Measurements from ENCODE around the gene SNAPIN. TPM values are rescaled to one million over a fixed set of nuclear protein-coding genes. Genes with fewer than 3 reads are reported as not detected.

Gene SNAPIN
- total RNA-seq, 1 experiment from 2014 or later = 39.1 TPM

- no TSS peak for BruUV-seq (replicated peaks)
- Histone ChIP-seq H2AFZ (ENCODE audit: low read depth, low read length, poor library complexity, severe bottlenecking) (no peak overlapping the region), H3K9ac (ENCODE audit: low read length) (peak overlapping the region; percentile 61), H3K4me2 (ENCODE audit: low read length) (peak overlapping the region; percentile 73), H4K20me1 (ENCODE audit: insufficient read depth) (no peaks in the 10 kb centered on the region), H3K4me1 (ENCODE audit: control insufficient read depth in 1 of 2, insufficient read depth in 2 of 2, low read length in 2 of 2) (peaks cover 50 to 72% of the 10 kb centered on the region in 2 experiments), H3K9me2 (ENCODE audit: insufficient read depth) (no peaks in the 10 kb centered on the region), H3K9me3 (ENCODE audit: control insufficient read depth in 1 of 2, insufficient read depth in 1 of 2, low read depth in 1 of 2, low read length in 2 of 2) (no peaks in the 10 kb centered on the region), H3K36me3 (ENCODE audit: control insufficient read depth in 1 of 2, insufficient read depth in 2 of 2, low read length in 2 of 2) (no peaks in the 10 kb centered on the region), H3K79me2 (ENCODE audit: insufficient read depth, low read length) (peaks cover 46% of the 10 kb centered on the region), H3K27ac (ENCODE audit: low read depth, low read length) (peak overlapping the region; percentile 79), H3K4me3 (replicated peaks in 1 of 2; ENCODE audit: low read depth in 1 of 2, low read length in 2 of 2) (peak overlapping the region; percentile 50 to 57), H3K27me3 (ENCODE audit: insufficient read depth, low read length) (no peaks in the 10 kb centered on the region)
- ChIA-PET CTCF (interaction anchor here (0.6 to 7.7 kb wide), 4 partner anchors 12 to 47 kb away, joined by 3 to 76 read pairs (median 20); partner anchors contain the start of genes S100A1 and S100A13), POLR2A (interaction anchor here (1.0 to 9.1 kb wide), 10 partner anchors 11 to 105 kb away, joined by 3 to 172 read pairs (median 6); partner anchors contain the start of genes CHTOP, S100A1, S100A13 and S100A4), RAD21 (ENCODE audit: low non-redundant PET in 1 of 2, low total read pairs in 2 of 2, uncharacterized antibody in 2 of 2, unreplicated experiment in 2 of 2) (interaction anchor here in 1 of 2 experiments (1.0 kb wide), 1 partner anchor 12 kb away, joined by 3 read pairs; the partner anchor contains the start of gene S100A13)
- ATAC-seq = no peak
- no peak for TF ChIP-seq SP1 (IDR thresholded peaks at IDR 0.05; ENCODE audit: low read depth)
- TF ChIP-seq, protein P1, sequence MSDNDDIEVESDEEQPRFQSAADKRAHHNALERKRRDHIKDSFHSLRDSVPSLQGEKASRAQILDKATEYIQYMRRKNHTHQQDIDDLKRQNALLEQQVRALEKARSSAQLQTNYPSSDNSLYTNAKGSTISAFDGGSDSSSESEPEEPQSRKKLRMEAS (IDR thresholded peaks at IDR 0.05) = no peak
- no peak for TF ChIP-seq EZH2phosphoT487 (IDR thresholded peaks at IDR 0.05; ENCODE audit: borderline replicate concordance)
- no peak for TF ChIP-seq EGR1 (IDR thresholded peaks at IDR 0.05; ENCODE audit: low read depth)
- TF ChIP-seq POLR2A (IDR thresholded peaks at IDR 0.05; ENCODE audit: borderline replicate concordance, extremely low read depth, insufficient read depth, insufficient read length) = no peak
- no peak for TF ChIP-seq CBX3 (IDR thresholded peaks at IDR 0.05; ENCODE audit: low read depth)
- TF ChIP-seq JUND (IDR thresholded peaks at IDR 0.05) = no peak
- intact Hi-C loops (cut with micrococcal nuclease) = no loop called here
- no peak for DNase-seq (ENCODE audit: low read depth, low spot score)
Measured at GRCh38 chr1:153615406-153615805, 43.1 kb upstream of the SNAPIN start.

DNA sequence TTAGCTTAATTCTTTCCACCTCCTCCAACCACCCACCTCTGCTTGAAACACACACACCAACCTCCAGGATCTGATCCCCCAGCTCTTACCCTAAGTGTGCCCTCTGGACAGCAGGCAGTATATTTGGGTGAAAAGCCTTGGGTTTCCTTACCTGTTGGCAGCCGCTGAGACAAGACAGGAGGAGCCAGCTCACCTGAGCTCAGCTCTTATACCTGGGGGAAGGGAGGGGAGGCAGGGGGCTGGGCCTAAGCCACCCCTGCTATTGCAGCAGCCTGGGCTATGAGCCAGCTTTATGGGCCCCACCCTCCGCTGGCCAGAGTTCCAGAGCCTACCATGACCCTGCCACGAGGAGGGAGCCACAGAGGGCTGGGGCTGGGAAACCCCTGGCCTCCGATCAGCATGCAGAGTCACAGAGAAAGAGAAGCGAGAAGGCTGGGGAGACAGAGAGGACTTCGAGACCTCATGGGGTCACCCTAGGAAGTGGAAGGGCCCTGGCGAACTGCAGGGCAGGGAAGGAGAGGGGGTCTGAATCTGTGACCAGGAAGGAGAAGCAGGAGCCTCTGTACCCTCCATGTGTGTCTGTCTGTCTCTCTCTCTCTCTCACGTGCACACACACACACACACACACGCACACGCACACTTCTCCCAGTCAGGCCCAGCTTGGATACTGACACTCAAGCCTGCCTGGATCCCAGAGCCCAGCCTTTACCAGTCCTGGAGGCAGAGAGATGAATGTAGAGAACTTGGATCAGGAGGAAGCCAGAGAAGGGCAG is 42.2 kb upstream of the SNAPIN start, which contains the start of gene S100A14:
Gene S100A14, minus strand, starts transcription at position 182 of the 773 bp plus-strand sequence. CDS start 467 bp downstream, outside the sequence.
- ATAC-seq (peak; percentile 23), DNase-seq (ENCODE audit: low read depth, low spot score) (peak; percentile 59)
- no peaks in the 10 kb centered on the region for H3K36me3 ChIP-seq (ENCODE audit: control insufficient read depth in 1 of 2, insufficient read depth in 2 of 2, low read length in 2 of 2)
- ChIA-PET POLR2A (interaction anchor here (0.6 to 9.1 kb wide), 13 partner anchors 11 to 111 kb away, joined by 3 to 172 read pairs (median 5); partner anchors contain the start of genes CHTOP, INTS3, S100A1 and S100A13), RAD21 (ENCODE audit: low non-redundant PET in 1 of 2, low total read pairs in 2 of 2, uncharacterized antibody in 2 of 2, unreplicated experiment in 2 of 2) (interaction anchor here (0.6 to 2.2 kb wide), 4 partner anchors 10 to 44 kb away, joined by 3 to 8 read pairs (median 5); partner anchors contain the start of gene S100A13 (in 2 of the 2)), CTCF (interaction anchor here (0.6 to 7.7 kb wide), 6 partner anchors 11 to 105 kb away, joined by 3 to 76 read pairs (median 8); partner anchors contain the start of genes S100A1 and S100A13)
- no peaks in the 10 kb centered on the region for H3K9me2 ChIP-seq (ENCODE audit: insufficient read depth)
- no peak for TF ChIP-seq CTCF (IDR thresholded peaks at IDR 0.05 in 2 of 3, conservative IDR thresholded peaks at IDR 0.05 in 1 of 3; ENCODE audit: borderline replicate concordance in 1 of 3, insufficient read depth in 1 of 3, low read depth in 2 of 3, low read length in 2 of 3)
- no peak for TF ChIP-seq TCF7L2 (IDR thresholded peaks at IDR 0.05; ENCODE audit: borderline replicate concordance, extremely low read depth, insufficient read depth, insufficient read length)
- TF ChIP-seq ZFX (IDR thresholded peaks at IDR 0.05) = peak; percentile 21; the same call in 1 of the 2 replicates
- TF ChIP-seq RAD21 (IDR thresholded peaks at IDR 0.05; ENCODE audit: low read depth) = no peak
- peak; percentile 95 for TF ChIP-seq POLR2AphosphoS5 (IDR thresholded peaks at IDR 0.05; ENCODE audit: low read depth, low read length)
- TF ChIP-seq ZBTB33 (IDR thresholded peaks at IDR 0.05; ENCODE audit: extremely low read depth, insufficient replicate concordance, low read length) = peak; percentile 34
- no peak for TF ChIP-seq CEBPB (IDR thresholded peaks at IDR 0.05; ENCODE audit: low read depth)
- TF ChIP-seq SP1 (IDR thresholded peaks at IDR 0.05; ENCODE audit: low read depth) = no peak
- TF ChIP-seq POLR2A (IDR thresholded peaks at IDR 0.05; ENCODE audit: borderline replicate concordance, extremely low read depth, insufficient read depth, insufficient read length) = no peak
- H3K9me3 ChIP-seq (ENCODE audit: control insufficient read depth in 1 of 2, insufficient read depth in 1 of 2, low read depth in 1 of 2, low read length in 2 of 2) = no peaks in the 10 kb centered on the region
- H3K4me1 ChIP-seq (ENCODE audit: control insufficient read depth in 1 of 2, insufficient read depth in 2 of 2, low read length in 2 of 2) = peaks cover 42 to 63% of the 10 kb centered on the region in 2 experiments
- peak within 1 kb of the TSS; percentile 61 for H3K9ac ChIP-seq (ENCODE audit: low read length)
- no peak within 1 kb of the TSS for H2AFZ ChIP-seq (ENCODE audit: low read depth, low read length, poor library complexity, severe bottlenecking)
- H3K79me2 ChIP-seq (ENCODE audit: insufficient read depth, low read length) = peaks cover 38% of the 10 kb centered on the region
- H3K27ac ChIP-seq (ENCODE audit: low read depth, low read length) = peak within 1 kb of the TSS; percentile 79
- intact Hi-C loops (cut with micrococcal nuclease) = loop anchor here (2.0 kb wide), 2 partner anchors 44 to 106 kb away; no protein-coding TSS in a partner anchor
- no peaks in the 10 kb centered on the region for H4K20me1 ChIP-seq (ENCODE audit: insufficient read depth)
- H3K4me3 ChIP-seq (replicated peaks in 1 of 2; ENCODE audit: low read depth in 1 of 2, low read length in 2 of 2) = peak within 1 kb of the TSS; percentile 50 to 57
- peak within 1 kb of the TSS; percentile 73 for H3K4me2 ChIP-seq (ENCODE audit: low read length)
- no peaks in the 10 kb centered on the region for H3K27me3 ChIP-seq (ENCODE audit: insufficient read depth, low read length)
- no TSS peak for BruUV-seq (replicated peaks)
